Thyroid gland (tissue), 4 donors: ENCODE results near the gene KRR1. TPM values are rescaled to one million over a fixed set of nuclear protein-coding genes. Genes with fewer than 3 reads are reported as not detected.
"Not testable (repeated sequence)": the region's sequence is repeated elsewhere in the genome, so short reads cannot be mapped to it uniquely, and the experiment has no call there.

ENCODE experiments used
- DNase-seq, 2 donors: peaks; one replicate each; pipeline ENCODE4 v3.0.0-alpha.2; 2019
- H3K27ac ChIP-seq, 3 donors: fragments of 200-600 bp; sonication (generic); 1 replicate in 2 of 3; 2 replicates in 1 of 3; pipeline ENCODE4 v1.5.1; 2016 to 2019; ENCODE audit warnings: mild to moderate bottlenecking in 1 of 3, moderate library complexity in 1 of 3
- H3K27me3 ChIP-seq: fragments of 200-600 bp; sonication (generic); one replicate; pipeline ENCODE4 v1.5.1; 2019
- H3K36me3 ChIP-seq, 2 donors: fragments of 200-600 bp; sonication (generic); one replicate each; pipeline ENCODE4 v1.5.1; 2016 to 2019
- H3K4me1 ChIP-seq, 2 donors: fragments of 200-600 bp; sonication (generic); one replicate each; pipeline ENCODE4 v1.5.1; 2017 to 2019
- H3K4me3 ChIP-seq, 3 donors: fragments of 200-600 bp; sonication (generic); replicated peaks in 1 of 3; 1 replicate in 2 of 3; 2 replicates in 1 of 3; pipeline ENCODE4 v1.5.1; 2016; ENCODE audit warnings: mild to moderate bottlenecking in 1 of 3
- H3K9me3 ChIP-seq: fragments of 200-600 bp; sonication (generic); one replicate; pipeline ENCODE4 v1.5.1; 2017
- POLR2A ChIP-seq, 2 donors: fragments of 450-650 bp; IDR thresholded peaks; one replicate each; pipeline ENCODE4 v1.6.1; 2017; ENCODE audit warnings: antibody characterized with exemption in 2 of 2, mild to moderate bottlenecking in 2 of 2, moderate library complexity in 1 of 2
- WGBS, 2 donors: methylation state at CpG; one replicate each; pipeline ENCODE4 v1.1.5; 2017; 5-methylcytosine and 5-hydroxymethylcytosine counted together
- intact Hi-C: fragments of 100-400 bp; cut with DNase I; formaldehyde crosslinking; loops from one replicate; pipeline ENCODE4 v1.15.1; 2023
- total RNA-seq, 4 donors: library from RNA; depleted of rRNA; stranded (reverse); fragments of >200 nt; gene quantifications; one replicate each; pipeline ENCODE4 v1.2.3, GENCODE V29; 2016
- TF ChIP-seq, protein P1 (sequence below), 6 experiments: fragments of 200-600 bp in 3 of 6; fragments of 450-650 bp in 3 of 6; sonication (generic) in 3 of 6; IDR thresholded peaks; one replicate each; pipeline ENCODE4 v1.5.1; 2016 to 2019; ENCODE audit warnings: antibody characterized with exemption in 6 of 6, mild to moderate bottlenecking in 2 of 6, inconsistent platforms in 1 of 6, moderate library complexity in 1 of 6

KRR1 gene
- total RNA-seq, 4 donors from 2014 or later, result 32.0 to 52.8 (median 44.1) TPM

DNA sequence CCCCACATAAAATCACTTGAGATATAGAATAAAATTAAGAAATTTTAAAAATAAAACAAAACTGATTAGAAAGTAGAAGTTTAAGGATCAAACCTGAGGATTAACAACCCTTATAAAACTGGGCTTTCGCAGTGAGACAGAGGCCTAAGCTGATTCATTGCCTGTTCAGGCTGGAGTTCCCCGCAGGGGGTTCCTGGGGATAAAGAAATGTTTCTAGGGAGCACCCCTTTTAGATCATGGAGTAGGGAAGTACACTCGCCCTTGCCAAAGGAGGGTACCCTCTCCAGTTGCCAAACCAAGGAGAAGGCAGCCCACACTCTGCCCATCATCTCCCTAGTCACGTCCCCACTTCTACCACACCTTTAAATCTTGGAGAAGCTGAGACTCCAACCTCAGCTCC lies 24.1 kb downstream of the KRR1 start:
- no peaks in the 10 kb centered on the region for H3K36me3 ChIP-seq
- intact Hi-C loops, result no loop called here
- no peaks in the 10 kb centered on the region for H3K4me1 ChIP-seq
- H3K27ac ChIP-seq, result no peak overlapping the region
- no peak for TF ChIP-seq POLR2A (IDR thresholded peaks at IDR 0.05)
- TF ChIP-seq, protein P1, sequence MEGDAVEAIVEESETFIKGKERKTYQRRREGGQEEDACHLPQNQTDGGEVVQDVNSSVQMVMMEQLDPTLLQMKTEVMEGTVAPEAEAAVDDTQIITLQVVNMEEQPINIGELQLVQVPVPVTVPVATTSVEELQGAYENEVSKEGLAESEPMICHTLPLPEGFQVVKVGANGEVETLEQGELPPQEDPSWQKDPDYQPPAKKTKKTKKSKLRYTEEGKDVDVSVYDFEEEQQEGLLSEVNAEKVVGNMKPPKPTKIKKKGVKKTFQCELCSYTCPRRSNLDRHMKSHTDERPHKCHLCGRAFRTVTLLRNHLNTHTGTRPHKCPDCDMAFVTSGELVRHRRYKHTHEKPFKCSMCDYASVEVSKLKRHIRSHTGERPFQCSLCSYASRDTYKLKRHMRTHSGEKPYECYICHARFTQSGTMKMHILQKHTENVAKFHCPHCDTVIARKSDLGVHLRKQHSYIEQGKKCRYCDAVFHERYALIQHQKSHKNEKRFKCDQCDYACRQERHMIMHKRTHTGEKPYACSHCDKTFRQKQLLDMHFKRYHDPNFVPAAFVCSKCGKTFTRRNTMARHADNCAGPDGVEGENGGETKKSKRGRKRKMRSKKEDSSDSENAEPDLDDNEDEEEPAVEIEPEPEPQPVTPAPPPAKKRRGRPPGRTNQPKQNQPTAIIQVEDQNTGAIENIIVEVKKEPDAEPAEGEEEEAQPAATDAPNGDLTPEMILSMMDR (IDR thresholded peaks at IDR 0.05), result no peak
- H3K4me3 ChIP-seq, result no peak overlapping the region
- 87 to 90% methylated on average over 4 of the region's 4 CpGs for WGBS, 2 donors
- no peaks in the 10 kb centered on the region for H3K9me3 ChIP-seq
- no peak for DNase-seq
- no peaks in the 10 kb centered on the region for H3K27me3 ChIP-seq

DNA sequence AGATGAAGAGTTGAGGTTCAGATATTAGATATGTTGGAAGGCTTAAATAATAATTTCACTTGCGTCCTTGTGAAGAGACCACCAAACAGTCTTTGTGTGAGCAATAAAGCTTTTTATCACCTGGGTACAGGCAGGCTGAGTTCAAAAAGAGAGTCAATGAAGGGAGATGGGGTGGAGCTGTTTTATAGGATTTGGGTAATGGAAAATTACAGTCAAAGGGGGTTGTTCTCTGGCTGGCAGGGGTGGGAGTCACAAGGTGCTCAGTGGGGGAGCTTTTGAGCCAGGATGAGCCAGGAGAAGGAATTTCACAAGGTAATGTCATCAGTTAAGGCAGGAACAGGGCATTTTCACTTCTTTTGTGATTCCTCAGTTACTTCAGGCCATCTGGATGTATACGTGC lies 27.0 kb downstream of the KRR1 start:
- H3K27ac ChIP-seq, H3K36me3 ChIP-seq, DNase-seq, H3K27me3 ChIP-seq, H3K9me3 ChIP-seq, H3K4me3 ChIP-seq, H3K4me1 ChIP-seq, intact Hi-C loops: not testable (repeated sequence)
- WGBS, 2 donors, result 92 to 95% methylated on average over 2 of the region's 2 CpGs

DNA sequence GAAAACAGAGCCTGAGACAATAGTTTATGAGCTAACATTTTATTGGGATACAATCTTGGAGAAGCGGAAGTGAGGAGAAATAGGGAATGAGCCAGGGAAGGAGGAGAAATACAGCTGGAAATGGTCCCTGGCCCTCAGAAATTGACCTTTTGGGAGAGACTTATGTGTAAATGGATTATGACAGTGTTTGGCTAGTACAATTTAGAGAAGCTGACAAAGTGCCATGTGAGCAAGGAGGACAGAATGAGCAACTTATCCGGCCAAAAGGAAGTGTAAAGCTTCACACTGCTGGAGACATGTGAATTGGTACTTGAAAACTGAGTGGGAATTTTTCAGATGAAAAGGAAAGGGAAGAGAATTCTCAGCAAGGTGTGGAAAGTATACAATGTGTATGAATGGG lies 28.0 kb downstream of the KRR1 start:
- intact Hi-C loops, result no loop called here
- Histone ChIP-seq H3K27ac (no peak overlapping the region), H3K27me3 (no peaks in the 10 kb centered on the region), H3K36me3 (no peaks in the 10 kb centered on the region), H3K4me3 (no peak overlapping the region), H3K9me3 (no peaks in the 10 kb centered on the region), H3K4me1 (peaks cover 4 to 9% of the 10 kb centered on the region in 2 donors)
- no peak for DNase-seq
- WGBS, 2 donors, result 58 to 61% methylated on average over 2 of the region's 2 CpGs
- no peak for TF ChIP-seq POLR2A (IDR thresholded peaks at IDR 0.05)
- TF ChIP-seq, protein P1 (IDR thresholded peaks at IDR 0.05), result no peak

DNA sequence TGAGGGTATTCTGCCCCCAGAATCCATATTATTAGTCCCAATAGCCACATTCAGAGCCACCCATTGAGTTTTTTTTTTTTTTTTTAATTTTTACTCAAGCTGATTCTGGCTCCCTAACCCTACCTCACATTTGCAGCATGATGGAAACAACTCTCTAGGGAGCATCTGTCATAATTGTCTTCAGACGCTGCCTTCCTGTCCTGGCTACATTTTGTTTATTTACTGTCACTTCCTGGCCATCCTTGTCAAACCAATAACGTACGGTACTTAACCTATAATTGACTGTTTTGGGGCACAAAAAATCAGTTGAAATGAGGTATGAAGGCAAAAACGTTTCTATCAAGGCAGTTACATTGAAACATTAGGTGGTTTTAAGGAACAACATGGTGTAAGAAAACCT lies 28.8 kb downstream of the KRR1 start:
- TF ChIP-seq, protein P1 (IDR thresholded peaks at IDR 0.05), result no peak
- no peak for TF ChIP-seq POLR2A (IDR thresholded peaks at IDR 0.05)
- H3K27ac ChIP-seq, result no peak overlapping the region
- H3K4me1 ChIP-seq, result peaks cover 4 to 9% of the 10 kb centered on the region in 2 donors
- no peak for DNase-seq
- H3K36me3 ChIP-seq, result no peaks in the 10 kb centered on the region
- H3K27me3 ChIP-seq, result no peaks in the 10 kb centered on the region
- no peaks in the 10 kb centered on the region for H3K9me3 ChIP-seq
- intact Hi-C loops, result no loop called here
- 49 to 55% methylated on average over 4 of the region's 4 CpGs for WGBS, 2 donors
- no peak overlapping the region for H3K4me3 ChIP-seq

DNA sequence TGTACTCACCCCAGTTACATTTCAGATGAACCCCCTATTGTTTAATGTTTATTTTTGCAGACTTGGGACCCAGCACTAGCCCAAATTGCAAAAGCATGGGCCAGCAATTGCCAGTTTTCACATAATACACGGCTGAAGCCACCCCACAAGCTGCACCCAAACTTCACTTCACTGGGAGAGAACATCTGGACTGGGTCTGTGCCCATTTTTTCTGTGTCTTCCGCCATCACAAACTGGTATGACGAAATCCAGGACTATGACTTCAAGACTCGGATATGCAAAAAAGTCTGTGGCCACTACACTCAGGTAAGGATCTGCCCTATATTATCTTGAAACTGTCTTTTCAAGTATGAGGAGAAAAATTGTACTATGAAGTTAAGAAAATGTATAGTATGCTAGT lies 29.6 kb downstream of the KRR1 start:
- DNase-seq, result no peak
- TF ChIP-seq POLR2A (IDR thresholded peaks at IDR 0.05), result no peak
- TF ChIP-seq, protein P1 (IDR thresholded peaks at IDR 0.05), result no peak
- Histone ChIP-seq H3K4me1 (peaks cover 4 to 9% of the 10 kb centered on the region in 2 donors), H3K27me3 (no peaks in the 10 kb centered on the region), H3K36me3 (no peaks in the 10 kb centered on the region), H3K4me3 (no peak overlapping the region), H3K27ac (peak overlapping the region in 2 of 3 donors; percentile 74 to 84), H3K9me3 (no peaks in the 10 kb centered on the region)
- WGBS, 2 donors, result 77 to 89% methylated on average over 4 of the region's 4 CpGs
- intact Hi-C loops, result no loop called here
